H7 (cell line): Measurements from ENCODE around the gene VSNL1. TPM values are rescaled to one million over a fixed set of nuclear protein-coding genes. Genes with fewer than 3 reads are reported as not detected.

ENCODE experiments used
- DNase-seq: peaks from one replicate; pipeline ENCODE4 v3.0.0; 2012
- H3K27me3 ChIP-seq: 2 replicates; pipeline ENCODE4 v1.6.0; 2011; ENCODE audit warnings: mild to moderate bottlenecking, low read length; ENCODE audit not compliant: control insufficient read depth, insufficient read depth
- H3K36me3 ChIP-seq: replicated peaks from 2 replicates; pipeline ENCODE4 v1.5.1; 2011; ENCODE audit warnings: low read length; ENCODE audit not compliant: control insufficient read depth, insufficient read depth
- H3K4me3 ChIP-seq: 2 replicates; pipeline ENCODE4 v1.5.1; 2011; ENCODE audit warnings: low read depth, mild to moderate bottlenecking, control low read depth, low read length, moderate library complexity; ENCODE audit not compliant: insufficient read depth
- total RNA-seq: library from RNA; depleted of rRNA; stranded (reverse); fragments of >200 nt; shearing (Covaris generic); gene quantifications from 2 replicates; pipeline ENCODE4 v1.2.3, GENCODE V29; 2014

The VSNL1 gene
- total RNA-seq, 1 experiment from 2014 or later, result 34.8 TPM

GRCh38 chr2:17646838-17647701, 106.6 kb downstream of the VSNL1 start:
- H3K27me3 ChIP-seq, result no peaks in the 10 kb centered on the region
- DNase-seq, result no peak
- peaks cover 2% of the 10 kb centered on the region; the same call in 1 of the 2 replicates for H3K36me3 ChIP-seq
- no peak overlapping the region for H3K4me3 ChIP-seq

- Histone ChIP-seq H3K36me3 (peaks cover 2% of the 10 kb centered on the region; the same call in 1 of the 2 replicates), H3K4me3 (no peak overlapping the region), H3K27me3 (no peaks in the 10 kb centered on the region)
- no peak for DNase-seq
Observed at GRCh38 chr2:17648581-17648980, 108.1 kb downstream of the VSNL1 start.

GRCh38 chr2:17649026-17649425, 108.5 kb downstream of the VSNL1 start:
- DNase-seq, result no peak
- no peaks in the 10 kb centered on the region for H3K27me3 ChIP-seq
- H3K4me3 ChIP-seq, result no peak overlapping the region
- H3K36me3 ChIP-seq, result peaks cover 2% of the 10 kb centered on the region; the same call in 1 of the 2 replicates

GRCh38 chr2:17652681-17653394, 112.3 kb downstream of the VSNL1 start:
- Histone ChIP-seq H3K36me3 (peaks cover 3% of the 10 kb centered on the region), H3K27me3 (no peaks in the 10 kb centered on the region), H3K4me3 (no peak overlapping the region)
- DNase-seq, result no peak

GRCh38 chr2:17657759-17658158, 117.3 kb downstream of the VSNL1 start:
- Histone ChIP-seq H3K27me3 (no peaks in the 10 kb centered on the region), H3K36me3 (peaks cover 2% of the 10 kb centered on the region; the same call in 1 of the 2 replicates), H3K4me3 (no peak overlapping the region)
- no peak for DNase-seq

GRCh38 chr2:17658251-17658843, 117.9 kb downstream of the VSNL1 start:
- no peak overlapping the region for H3K4me3 ChIP-seq
- H3K27me3 ChIP-seq, result no peaks in the 10 kb centered on the region
- peaks cover 2% of the 10 kb centered on the region; the same call in 1 of the 2 replicates for H3K36me3 ChIP-seq
- no peak for DNase-seq

GRCh38 chr2:17660219-17660618, 119.7 kb downstream of the VSNL1 start:
- peaks cover 3% of the 10 kb centered on the region for H3K36me3 ChIP-seq
- no peaks in the 10 kb centered on the region for H3K27me3 ChIP-seq
- no peak overlapping the region for H3K4me3 ChIP-seq
- DNase-seq, result no peak

GRCh38 chr2:17661460-17661859, 121.0 kb downstream of the VSNL1 start:
- no peaks in the 10 kb centered on the region for H3K27me3 ChIP-seq
- no peak for DNase-seq

GRCh38 chr2:17662723-17663122, 122.2 kb downstream of the VSNL1 start:
- Histone ChIP-seq H3K27me3 (no peaks in the 10 kb centered on the region), H3K4me3 (no peak overlapping the region), H3K36me3 (peaks cover 3% of the 10 kb centered on the region)
- no peak for DNase-seq

More at GRCh38 chr2:17661460-17661859, 121.0 kb downstream of the VSNL1 start:
- Histone ChIP-seq H3K4me3 (no peak overlapping the region), H3K36me3 (peaks cover 3% of the 10 kb centered on the region)

- Histone ChIP-seq H3K4me3 (no peak overlapping the region), H3K36me3 (peaks cover 3% of the 10 kb centered on the region), H3K27me3 (no peaks in the 10 kb centered on the region)
- DNase-seq, result no peak
Observed at GRCh38 chr2:17664534-17664933, 124.0 kb downstream of the VSNL1 start.

GRCh38 chr2:17667898-17668297, 127.4 kb downstream of the VSNL1 start:
- Histone ChIP-seq H3K4me3 (no peak overlapping the region), H3K27me3 (no peaks in the 10 kb centered on the region), H3K36me3 (peaks cover 1% of the 10 kb centered on the region)
- DNase-seq, result no peak

GRCh38 chr2:17672583-17673317, 132.3 kb downstream of the VSNL1 start:
- no peak for DNase-seq
- Histone ChIP-seq H3K4me3 (no peak overlapping the region), H3K27me3 (no peaks in the 10 kb centered on the region), H3K36me3 (peaks cover 2% of the 10 kb centered on the region)

GRCh38 chr2:17674817-17675216, 134.3 kb downstream of the VSNL1 start:
- no peaks in the 10 kb centered on the region for H3K27me3 ChIP-seq
- no peak overlapping the region for H3K4me3 ChIP-seq
- H3K36me3 ChIP-seq, result peaks cover 2% of the 10 kb centered on the region
- no peak for DNase-seq

GRCh38 chr2:17680119-17680518, 139.6 kb downstream of the VSNL1 start:
- no peak for DNase-seq
- H3K4me3 ChIP-seq, result no peak overlapping the region
- H3K36me3 ChIP-seq, result peaks cover 5% of the 10 kb centered on the region
- no peaks in the 10 kb centered on the region for H3K27me3 ChIP-seq
